Nephron (organoid): Measurements from ENCODE around the gene RHCG.

Experiments
- H3K27ac Mint-ChIP-seq, 3 experiments: 2 replicates each; pipeline ENCODE4 v1.8.0; 2020; ENCODE audit warnings: mixed read lengths in 3 of 3, mild to moderate bottlenecking in 2 of 3, moderate library complexity in 1 of 3
- H3K27me3 Mint-ChIP-seq: 2 replicates; pipeline ENCODE4 v1.8.0; 2021; ENCODE audit warnings: low read depth, mild to moderate bottlenecking, moderate library complexity, mixed read lengths
- H3K36me3 Mint-ChIP-seq: 2 replicates; pipeline ENCODE4 v1.8.0; 2020; ENCODE audit warnings: low read depth, mixed read lengths
- H3K4me1 Mint-ChIP-seq: 2 replicates; pipeline ENCODE4 v1.8.0; 2020; ENCODE audit warnings: mixed read lengths
- H3K4me3 Mint-ChIP-seq, 3 experiments: 2 replicates each; pipeline ENCODE4 v1.8.0; 2020; ENCODE audit warnings: mild to moderate bottlenecking in 3 of 3, mixed read lengths in 3 of 3, moderate library complexity in 2 of 3
- H3K9me3 Mint-ChIP-seq: 2 replicates; pipeline ENCODE4 v1.8.0; 2020; ENCODE audit warnings: mixed read lengths
- CTCF ChIP-seq, 3 experiments: fragments of 200-600 bp; sonication (generic); IDR thresholded peaks; one replicate each; pipeline ENCODE4 v1.5.0; 2021; ENCODE audit warnings: antibody characterized with exemption in 3 of 3; ENCODE audit not compliant: unreplicated experiment in 3 of 3

RHCG gene

GRCh38 chr15:89531796-89532537, 35.6 kb upstream of the RHCG start:
- H3K27ac Mint-ChIP-seq = no peak overlapping the region
- H3K4me1 Mint-ChIP-seq = no peaks in the 10 kb centered on the region
- H3K27me3 Mint-ChIP-seq = peaks cover 12% of the 10 kb centered on the region
- H3K4me3 Mint-ChIP-seq = no peak overlapping the region
- peaks cover 12% of the 10 kb centered on the region for H3K9me3 Mint-ChIP-seq
- no peak for TF ChIP-seq CTCF (IDR thresholded peaks at IDR 0.05; ENCODE audit: unreplicated experiment in 3 of 3)
- H3K36me3 Mint-ChIP-seq = no peaks in the 10 kb centered on the region

GRCh38 chr15:89530976-89531375, 34.6 kb upstream of the RHCG start:
- H3K4me3 Mint-ChIP-seq = no peak overlapping the region
- H3K4me1 Mint-ChIP-seq = no peaks in the 10 kb centered on the region
- peaks cover 12% of the 10 kb centered on the region for H3K27me3 Mint-ChIP-seq
- TF ChIP-seq CTCF (IDR thresholded peaks at IDR 0.05; ENCODE audit: unreplicated experiment in 3 of 3) = no peak
- peaks cover 11% of the 10 kb centered on the region for H3K9me3 Mint-ChIP-seq
- no peaks in the 10 kb centered on the region for H3K36me3 Mint-ChIP-seq
- no peak overlapping the region for H3K27ac Mint-ChIP-seq

GRCh38 chr15:89528757-89529352, 32.5 kb upstream of the RHCG start:
- H3K9me3 Mint-ChIP-seq = peaks cover 2% of the 10 kb centered on the region
- H3K4me3 Mint-ChIP-seq = no peak overlapping the region
- TF ChIP-seq CTCF (IDR thresholded peaks at IDR 0.05; ENCODE audit: unreplicated experiment in 3 of 3) = no peak
- H3K4me1 Mint-ChIP-seq = no peaks in the 10 kb centered on the region
- no peak overlapping the region for H3K27ac Mint-ChIP-seq
- H3K27me3 Mint-ChIP-seq = peaks cover 16% of the 10 kb centered on the region
- no peaks in the 10 kb centered on the region for H3K36me3 Mint-ChIP-seq

GRCh38 chr15:89526601-89527441, 30.4 kb upstream of the RHCG start:
- Mint-ChIP-seq H3K36me3 (no peaks in the 10 kb centered on the region), H3K9me3 (no peaks in the 10 kb centered on the region), H3K27ac (no peak overlapping the region), H3K27me3 (peaks cover 19% of the 10 kb centered on the region), H3K4me3 (no peak overlapping the region), H3K4me1 (no peaks in the 10 kb centered on the region)
- TF ChIP-seq CTCF (IDR thresholded peaks at IDR 0.05; ENCODE audit: unreplicated experiment in 3 of 3) = no peak

GRCh38 chr15:89526181-89526580, 29.8 kb upstream of the RHCG start:
- Mint-ChIP-seq H3K9me3 (no peaks in the 10 kb centered on the region), H3K27me3 (peaks cover 18% of the 10 kb centered on the region), H3K27ac (no peak overlapping the region), H3K4me3 (no peak overlapping the region), H3K36me3 (no peaks in the 10 kb centered on the region), H3K4me1 (no peaks in the 10 kb centered on the region)
- no peak for TF ChIP-seq CTCF (IDR thresholded peaks at IDR 0.05; ENCODE audit: unreplicated experiment in 3 of 3)
